CD4-positive, alpha-beta T cell (primary cell): ENCODE data around the gene GDA. TPM values are rescaled to one million over a fixed set of nuclear protein-coding genes. Genes with fewer than 3 reads are reported as not detected.

Experiments used
- ATAC-seq: fragments of 200-7000 bp; cut with Tn5 transposase; one replicate; pipeline ENCODE4 v1.10.0; 2022; ENCODE audit warnings: mild to moderate bottlenecking; ENCODE audit not compliant: poor library complexity
- CTCF ChIA-PET: fragments of 350-600 bp; sonication (Branson Sonifier 250); formaldehyde crosslinking; loops from one replicate; lab custom pipeline; 2021; ENCODE audit warnings: antibody characterized with exemption, inconsistent platforms; lab: Charles Lee
- POLR2A ChIA-PET: fragments of 350-600 bp; sonication (Branson Sonifier 250); formaldehyde crosslinking; loops from one replicate; lab custom pipeline; 2021; ENCODE audit warnings: antibody characterized with exemption, inconsistent platforms; lab: Charles Lee
- DNase-seq, 14 experiments: peaks; one replicate each; pipeline ENCODE4 v3.0.0-alpha.2; 2013 to 2020; ENCODE audit warnings: mixed read lengths in 2 of 14
- H3K27ac ChIP-seq, 2 donors: one replicate each; pipeline versions ENCODE4 v1.5.1 to v1.7.0; 2013; ENCODE audit warnings: low read length in 2 of 2, low read depth in 1 of 2, mild to moderate bottlenecking in 1 of 2
- H3K27me3 ChIP-seq, 2 experiments: 1 replicate in 1 of 2; 2 replicates in 1 of 2; pipeline versions ENCODE4 v1.6.1 to v1.7.0; 2013; ENCODE audit warnings: low read length in 2 of 2, control low read depth in 1 of 2, mild to moderate bottlenecking in 1 of 2, moderate library complexity in 1 of 2; ENCODE audit not compliant: insufficient read depth in 2 of 2, control insufficient read depth in 1 of 2
- H3K36me3 ChIP-seq: one replicate; pipeline ENCODE4 v1.6.1; 2013; ENCODE audit warnings: low read length, control low read depth; ENCODE audit not compliant: insufficient read depth
- H3K4me1 ChIP-seq: one replicate; pipeline ENCODE4 v1.6.1; 2013; ENCODE audit warnings: low read length, control low read depth; ENCODE audit not compliant: insufficient read depth
- H3K4me3 ChIP-seq: one replicate; pipeline ENCODE4 v1.5.1; 2013; ENCODE audit warnings: mild to moderate bottlenecking, low read length, moderate library complexity
- H3K9me3 ChIP-seq, 2 experiments: 1 replicate in 1 of 2; 2 replicates in 1 of 2; pipeline versions ENCODE4 v1.6.1 to v1.7.0; 2013; ENCODE audit warnings: low read length in 2 of 2, mild to moderate bottlenecking in 2 of 2, control low read depth in 1 of 2, moderate library complexity in 1 of 2; ENCODE audit not compliant: control insufficient read depth in 1 of 2, insufficient read depth in 1 of 2
- H3K27ac Mint-ChIP-seq: one replicate; pipeline ENCODE4 v1.8.0; 2020; ENCODE audit warnings: mixed read lengths
- H3K27me3 Mint-ChIP-seq: one replicate; pipeline ENCODE4 v1.8.0; 2021; ENCODE audit warnings: mixed read lengths
- H3K36me3 Mint-ChIP-seq: one replicate; pipeline ENCODE4 v1.8.0; 2021; ENCODE audit warnings: low read depth, mixed read lengths
- H3K4me1 Mint-ChIP-seq: one replicate; pipeline ENCODE4 v1.8.0; 2021; ENCODE audit warnings: low read depth, mixed read lengths
- H3K4me3 Mint-ChIP-seq: one replicate; pipeline ENCODE4 v1.8.0; 2020; ENCODE audit warnings: mild to moderate bottlenecking, mixed read lengths
- H3K9me3 Mint-ChIP-seq: one replicate; pipeline ENCODE4 v1.8.0; 2020; ENCODE audit warnings: mixed read lengths
- CTCF ChIP-seq: fragments of 200-600 bp; IDR thresholded peaks from one replicate; pipeline ENCODE4 v1.8.0; 2022; ENCODE audit warnings: antibody characterized with exemption, mild to moderate bottlenecking
- intact Hi-C, 2 experiments: fragments of 100-400 bp; cut with DNase I in 1 of 2; cut with micrococcal nuclease in 1 of 2; formaldehyde crosslinking; loops; one replicate each; pipeline versions ENCODE4 v1.15.1 to v1.9.0; 2023 to 2025; cut with DNase I, micrococcal nuclease
- total RNA-seq, 174 experiments: library from RNA in 2 of 174; stranded (reverse) in 2 of 174; gene quantifications; one replicate each; pipeline ENCODE4 v1.2.3 and lab custom pipeline; 2021 to 2026

Gene GDA
- total RNA-seq, 2 experiments from 2014 or later, result not detected

GRCh38 chr9:72119853-72120252 is 29.4 kb upstream of the GDA start:
- H3K4me1 ChIP-seq, result no peaks in the 10 kb centered on the region
- no peaks in the 10 kb centered on the region for H3K36me3 Mint-ChIP-seq
- H3K27me3 Mint-ChIP-seq, result peaks cover 7% of the 10 kb centered on the region
- H3K4me1 Mint-ChIP-seq, result no peaks in the 10 kb centered on the region
- no peaks in the 10 kb centered on the region for H3K27me3 ChIP-seq
- no peaks in the 10 kb centered on the region for H3K9me3 Mint-ChIP-seq
- no peaks in the 10 kb centered on the region for H3K36me3 ChIP-seq
- H3K4me3 Mint-ChIP-seq, result no peak overlapping the region
- ChIA-PET CTCF (no interaction called here), POLR2A (no interaction called here)
- TF ChIP-seq CTCF, result no peak
- ATAC-seq (no peak), DNase-seq (no peak)
- intact Hi-C loops, result no loop called here
- H3K27ac ChIP-seq, result no peak overlapping the region
- no peak overlapping the region for H3K27ac Mint-ChIP-seq
- no peak overlapping the region for H3K4me3 ChIP-seq
- H3K9me3 ChIP-seq, result no peaks in the 10 kb centered on the region

GRCh38 chr9:72124947-72125346 is 24.3 kb upstream of the GDA start:
- no peak for TF ChIP-seq CTCF
- H3K27ac ChIP-seq, result no peak overlapping the region
- no peak overlapping the region for H3K27ac Mint-ChIP-seq
- H3K4me3 ChIP-seq, result no peak overlapping the region
- no peak overlapping the region for H3K4me3 Mint-ChIP-seq
- no peaks in the 10 kb centered on the region for H3K36me3 ChIP-seq
- ATAC-seq (no peak), DNase-seq (no peak)
- CTCF ChIA-PET, result no interaction called here
- no peaks in the 10 kb centered on the region for H3K4me1 Mint-ChIP-seq
- no peaks in the 10 kb centered on the region for H3K36me3 Mint-ChIP-seq
- H3K9me3 ChIP-seq, result no peaks in the 10 kb centered on the region
- H3K9me3 Mint-ChIP-seq, result no peaks in the 10 kb centered on the region
- H3K27me3 ChIP-seq, result peaks cover 0 to 5% of the 10 kb centered on the region in 2 experiments
- intact Hi-C loops, result no loop called here
- H3K27me3 Mint-ChIP-seq, result peaks cover 11% of the 10 kb centered on the region
- POLR2A ChIA-PET, result no interaction called here
- H3K4me1 ChIP-seq, result no peaks in the 10 kb centered on the region

- ATAC-seq (no peak), DNase-seq (no peak)
- Mint-ChIP-seq H3K27ac (no peak overlapping the region), H3K27me3 (peaks cover 11% of the 10 kb centered on the region), H3K9me3 (no peaks in the 10 kb centered on the region), H3K36me3 (no peaks in the 10 kb centered on the region), H3K4me3 (no peak overlapping the region), H3K4me1 (no peaks in the 10 kb centered on the region)
- intact Hi-C loops, result no loop called here
- ChIA-PET POLR2A (no interaction called here), CTCF (no interaction called here)
- H3K27me3 ChIP-seq, result peaks cover 0 to 8% of the 10 kb centered on the region in 2 experiments
- no peak overlapping the region for H3K27ac ChIP-seq
- H3K4me3 ChIP-seq, result no peak overlapping the region
- H3K4me1 ChIP-seq, result no peaks in the 10 kb centered on the region
- no peak for TF ChIP-seq CTCF
- no peaks in the 10 kb centered on the region for H3K9me3 ChIP-seq
- no peaks in the 10 kb centered on the region for H3K36me3 ChIP-seq
Measured at GRCh38 chr9:72127753-72128152, 21.5 kb upstream of the GDA start.
